GM10248 (cell line): ENCODE data around the gene ANKRD29.

ENCODE experiments used
- CTCF ChIA-PET: fragments of 300-600 bp; sonication (Branson Sonifier 250); formaldehyde crosslinking; extraction: SDS; loops from one replicate; lab custom pipeline; 2021; ENCODE audit warnings: antibody characterized with exemption; lab: Yijun Ruan, JAX
- POLR2A ChIA-PET: fragments of 350-650 bp; sonication (Branson Sonifier 250); formaldehyde crosslinking; extraction: SDS; loops from one replicate; lab custom pipeline; 2020; ENCODE audit warnings: antibody characterized with exemption; lab: Yijun Ruan, JAX
- DNase-seq: peaks from one replicate; pipeline ENCODE4 v3.0.0; 2012; ENCODE audit errors: extremely low spot score
- TF ChIP-seq, protein P1 (sequence below): IDR thresholded peaks from 2 replicates; pipeline ENCODE4 v1.5.1; 2012; ENCODE audit warnings: mild to moderate bottlenecking, low read depth; ENCODE audit errors: extremely low read depth, missing control alignments, control extremely low read depth

Gene ANKRD29

DNA sequence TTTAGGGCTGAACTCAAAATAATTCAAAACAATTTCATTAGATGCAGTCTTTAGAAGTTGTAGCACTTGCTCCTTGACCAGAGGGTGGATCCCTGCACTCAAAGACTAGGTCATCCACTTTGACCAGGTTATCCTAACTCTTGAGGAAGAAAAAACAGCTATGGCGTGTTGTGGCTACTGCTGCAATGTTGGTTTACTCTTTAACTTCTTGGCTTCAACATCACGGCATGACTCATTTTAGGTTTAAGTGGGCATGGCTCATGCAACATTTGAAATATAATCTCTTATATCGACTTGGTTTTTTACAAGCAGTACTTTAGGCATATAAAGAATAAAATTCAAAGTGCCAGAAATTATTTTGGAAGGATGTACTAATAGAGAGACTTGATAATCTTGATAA lies 35.4 kb downstream of the ANKRD29 start:
- ChIA-PET CTCF (interaction anchor here (0.9 to 2.2 kb wide), 4 partner anchors 44 to 291 kb away, joined by 3 to 6 read pairs (median 4); no protein-coding TSS in a partner anchor), POLR2A (no interaction called here)
- TF ChIP-seq, protein P1, sequence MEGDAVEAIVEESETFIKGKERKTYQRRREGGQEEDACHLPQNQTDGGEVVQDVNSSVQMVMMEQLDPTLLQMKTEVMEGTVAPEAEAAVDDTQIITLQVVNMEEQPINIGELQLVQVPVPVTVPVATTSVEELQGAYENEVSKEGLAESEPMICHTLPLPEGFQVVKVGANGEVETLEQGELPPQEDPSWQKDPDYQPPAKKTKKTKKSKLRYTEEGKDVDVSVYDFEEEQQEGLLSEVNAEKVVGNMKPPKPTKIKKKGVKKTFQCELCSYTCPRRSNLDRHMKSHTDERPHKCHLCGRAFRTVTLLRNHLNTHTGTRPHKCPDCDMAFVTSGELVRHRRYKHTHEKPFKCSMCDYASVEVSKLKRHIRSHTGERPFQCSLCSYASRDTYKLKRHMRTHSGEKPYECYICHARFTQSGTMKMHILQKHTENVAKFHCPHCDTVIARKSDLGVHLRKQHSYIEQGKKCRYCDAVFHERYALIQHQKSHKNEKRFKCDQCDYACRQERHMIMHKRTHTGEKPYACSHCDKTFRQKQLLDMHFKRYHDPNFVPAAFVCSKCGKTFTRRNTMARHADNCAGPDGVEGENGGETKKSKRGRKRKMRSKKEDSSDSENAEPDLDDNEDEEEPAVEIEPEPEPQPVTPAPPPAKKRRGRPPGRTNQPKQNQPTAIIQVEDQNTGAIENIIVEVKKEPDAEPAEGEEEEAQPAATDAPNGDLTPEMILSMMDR: no peak
- no peak for DNase-seq

DNA sequence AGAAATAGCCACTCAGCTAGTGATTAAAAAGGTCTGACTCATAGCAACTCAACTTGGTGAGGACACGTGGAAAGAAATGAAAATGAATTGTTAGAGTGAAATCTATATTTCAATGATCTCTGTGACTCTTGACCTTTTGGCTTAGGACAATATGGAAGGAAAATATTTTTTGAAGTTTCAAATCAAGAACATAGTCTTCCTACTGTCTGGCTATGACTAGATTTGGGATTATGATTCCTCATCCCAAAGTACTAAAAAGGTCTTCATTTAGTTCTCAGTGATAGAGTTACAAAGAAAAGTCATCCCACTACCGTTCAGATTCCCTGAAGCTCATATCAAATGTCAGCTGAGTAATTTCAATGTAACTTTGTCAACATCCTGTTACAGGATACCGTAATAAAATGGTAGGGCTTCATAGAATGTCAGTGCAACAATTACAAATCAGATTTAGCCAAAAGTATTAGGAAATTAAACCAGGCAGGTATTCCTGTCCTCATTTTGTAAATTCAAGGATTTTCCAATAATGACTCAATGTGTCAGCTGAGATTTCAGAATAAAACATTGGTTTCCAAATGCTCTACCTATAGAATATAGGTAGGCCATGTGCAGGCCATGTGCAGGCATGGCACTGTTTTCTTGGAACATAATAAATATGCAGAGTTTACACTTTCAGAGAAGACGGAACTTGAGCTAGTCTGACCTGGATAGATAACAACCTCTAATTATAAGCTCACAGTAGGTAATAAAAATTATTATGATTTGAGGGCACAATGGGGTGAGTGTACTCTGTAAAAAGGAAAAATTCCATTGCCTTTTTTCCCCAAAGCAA lies 36.0 kb downstream of the ANKRD29 start:
- POLR2A ChIA-PET: interaction anchor here (0.5 kb wide), 1 partner anchor 491 kb away, joined by 6 read pairs; no protein-coding TSS in a partner anchor
- no peak for DNase-seq
- TF ChIP-seq, protein P1: no peak
- CTCF ChIA-PET: interaction anchor here (0.9 to 2.2 kb wide), 6 partner anchors 13 to 292 kb away, joined by 3 to 6 read pairs (median 4); no protein-coding TSS in a partner anchor

DNA sequence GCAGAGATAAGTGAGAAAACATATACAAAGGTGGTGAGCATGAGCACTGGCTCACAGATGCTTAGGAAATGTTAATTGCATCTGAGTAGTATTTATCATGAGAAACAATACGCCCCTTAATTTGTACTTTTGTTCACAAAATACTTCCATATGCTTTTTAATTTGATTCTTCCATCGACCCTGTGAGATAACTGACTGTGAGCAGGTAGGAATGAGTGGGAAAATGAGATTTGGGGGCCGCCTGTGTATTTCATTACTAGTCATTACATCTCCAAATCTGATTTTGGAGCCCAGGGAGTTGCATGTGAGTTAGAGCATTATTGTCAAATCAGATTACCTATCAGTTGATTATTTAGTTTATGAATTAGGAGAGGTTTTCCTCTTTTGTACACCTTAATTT lies 39.7 kb downstream of the ANKRD29 start:
- POLR2A ChIA-PET: no interaction called here

DNA sequence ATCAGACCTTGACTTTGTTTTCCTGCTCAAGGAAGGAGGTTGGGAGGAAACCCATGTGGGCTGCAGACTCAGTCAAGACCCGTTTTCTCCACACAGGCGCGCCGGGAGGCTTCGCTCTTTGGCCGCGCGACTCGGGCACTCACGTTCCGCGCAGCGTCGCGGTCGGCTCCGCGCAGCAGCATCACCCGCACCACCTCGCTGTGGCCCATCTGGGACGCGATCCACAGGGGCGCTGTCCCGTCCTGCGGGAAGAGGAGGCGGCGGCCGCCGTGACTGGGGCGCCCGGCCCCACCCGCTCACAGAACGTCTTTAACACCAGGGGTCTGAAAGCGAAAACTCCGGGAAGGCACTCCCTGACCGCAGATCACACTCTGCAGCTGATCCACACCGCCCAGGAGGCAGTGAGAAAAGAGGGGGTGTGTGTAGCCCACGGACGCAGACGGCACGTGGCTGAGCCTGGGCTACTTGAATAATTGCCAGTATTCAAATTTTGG lies 43.3 kb downstream of the ANKRD29 start:
- TF ChIP-seq, protein P1: peak; percentile 19
- CTCF ChIA-PET: interaction anchor here (1.3 kb wide), 1 partner anchor 17 kb away, joined by 4 read pairs; no protein-coding TSS in a partner anchor
- POLR2A ChIA-PET: no interaction called here
- DNase-seq: peak; percentile 44

More for the DNA sequence above, 39.7 kb downstream of the ANKRD29 start:
- TF ChIP-seq, protein P1: no peak
- DNase-seq: no peak
- CTCF ChIA-PET: interaction anchor here (1.2 to 2.7 kb wide), 4 partner anchors 9 to 189 kb away, joined by 3 to 15 read pairs (median 10); no protein-coding TSS in a partner anchor

DNA sequence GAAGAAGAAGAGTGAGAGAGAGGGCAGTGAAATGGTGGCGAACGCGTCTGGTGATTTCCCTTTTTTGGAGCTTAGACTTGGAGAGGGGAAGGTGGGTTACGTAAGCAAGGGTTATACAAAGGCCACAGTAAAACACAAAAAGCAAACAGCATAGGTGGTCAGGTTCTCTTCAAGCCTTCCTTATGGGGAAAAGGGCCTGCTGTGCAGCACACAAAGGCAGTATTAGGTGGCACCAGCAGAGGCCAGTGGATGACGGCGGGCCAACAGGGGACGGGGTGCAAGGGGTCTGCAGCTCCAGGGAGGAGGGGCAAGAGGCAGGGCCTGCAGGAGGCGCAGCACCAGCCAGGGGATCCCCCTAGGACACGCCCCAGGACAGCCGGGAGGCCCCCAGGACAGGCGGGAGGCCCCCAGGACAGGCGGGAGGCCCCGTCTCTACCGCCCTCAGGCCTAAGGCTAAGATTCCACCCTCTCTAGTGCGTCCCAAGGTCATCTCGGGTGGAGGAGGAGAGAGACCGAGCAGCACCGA lies 43.8 kb downstream of the ANKRD29 start:
- POLR2A ChIA-PET: no interaction called here
- TF ChIP-seq, protein P1: no peak
- DNase-seq: peak; percentile 57
- CTCF ChIA-PET: interaction anchor here (0.8 to 1.3 kb wide), 6 partner anchors 10 to 300 kb away, joined by 3 to 4 read pairs (median 3); no protein-coding TSS in a partner anchor

DNA sequence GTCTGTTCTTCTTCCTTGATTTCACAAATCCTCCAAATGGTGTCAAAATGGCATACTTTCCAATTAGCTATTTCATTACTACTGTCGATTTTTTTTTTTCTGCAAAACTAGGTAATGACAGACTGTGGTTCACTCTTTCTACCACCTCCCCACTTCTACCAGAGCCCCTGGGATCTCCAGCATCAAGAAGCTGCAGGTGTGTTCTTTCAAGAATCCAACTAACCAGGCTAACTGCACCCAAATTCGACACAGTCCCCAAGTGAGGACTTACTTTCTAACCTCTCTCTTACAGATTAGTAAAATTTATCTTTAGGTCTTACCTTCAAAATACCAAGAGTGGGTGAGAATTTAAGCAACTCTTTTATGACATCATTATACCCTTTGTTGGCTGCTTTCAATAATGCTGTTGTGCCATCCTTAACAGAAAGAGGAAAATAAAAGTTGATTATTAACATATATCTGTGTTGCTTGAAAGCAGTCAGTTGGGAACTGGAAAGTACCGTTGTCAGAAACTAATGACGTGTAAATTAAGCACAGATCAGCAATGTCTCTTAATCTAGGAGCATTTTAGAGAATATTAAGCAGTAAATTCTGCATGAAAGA lies 45.2 kb downstream of the ANKRD29 start:
- TF ChIP-seq, protein P1: no peak
- CTCF ChIA-PET: interaction anchor here (1.0 to 1.1 kb wide), 3 partner anchors 13 to 119 kb away, joined by 3 read pairs; no protein-coding TSS in a partner anchor
- DNase-seq: peak; percentile 42
- POLR2A ChIA-PET: no interaction called here
